ENCODE data around the gene PPIF.

DNA sequence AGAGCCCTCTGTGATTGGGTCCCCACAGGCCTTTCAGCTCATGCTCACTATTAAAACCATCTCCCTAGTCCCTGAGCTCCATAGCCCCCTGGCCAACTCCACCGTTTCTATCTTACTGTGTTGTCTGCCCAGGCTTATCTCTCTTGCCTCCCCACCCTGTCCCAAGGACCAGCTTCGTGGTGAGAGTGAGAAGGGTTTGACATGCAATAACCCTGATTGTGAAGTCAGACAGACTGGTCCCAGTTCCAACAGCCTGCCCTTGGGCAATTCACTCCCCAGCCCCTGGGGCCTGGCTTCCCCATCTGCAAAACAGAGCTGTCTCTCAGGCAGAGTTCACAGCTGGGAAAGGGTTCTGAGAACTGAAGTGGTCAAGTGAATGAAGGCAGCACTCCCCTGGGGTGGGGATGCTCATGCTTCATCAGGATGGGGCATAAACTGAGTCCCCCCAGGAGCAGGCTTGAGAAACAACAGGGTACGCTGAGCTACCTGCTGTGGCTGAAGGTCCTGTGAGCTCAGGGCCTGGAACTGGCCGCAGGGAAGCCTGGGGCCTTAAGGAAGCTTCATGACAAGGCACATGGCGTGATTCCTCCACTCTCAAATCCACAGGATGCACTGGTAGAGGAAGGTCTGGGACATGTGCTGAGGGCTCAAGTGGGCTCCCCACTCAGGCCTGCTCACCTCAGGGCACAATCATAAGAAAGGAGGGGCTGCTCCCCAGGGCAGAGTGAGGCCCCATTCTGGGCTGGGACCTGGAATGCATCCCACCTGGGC lies 1.8 kb upstream of the PPIF start:
- no peak for TF ChIP-seq POLR2A (IDR thresholded peaks at IDR 0.05)
- TF ChIP-seq, protein P1, sequence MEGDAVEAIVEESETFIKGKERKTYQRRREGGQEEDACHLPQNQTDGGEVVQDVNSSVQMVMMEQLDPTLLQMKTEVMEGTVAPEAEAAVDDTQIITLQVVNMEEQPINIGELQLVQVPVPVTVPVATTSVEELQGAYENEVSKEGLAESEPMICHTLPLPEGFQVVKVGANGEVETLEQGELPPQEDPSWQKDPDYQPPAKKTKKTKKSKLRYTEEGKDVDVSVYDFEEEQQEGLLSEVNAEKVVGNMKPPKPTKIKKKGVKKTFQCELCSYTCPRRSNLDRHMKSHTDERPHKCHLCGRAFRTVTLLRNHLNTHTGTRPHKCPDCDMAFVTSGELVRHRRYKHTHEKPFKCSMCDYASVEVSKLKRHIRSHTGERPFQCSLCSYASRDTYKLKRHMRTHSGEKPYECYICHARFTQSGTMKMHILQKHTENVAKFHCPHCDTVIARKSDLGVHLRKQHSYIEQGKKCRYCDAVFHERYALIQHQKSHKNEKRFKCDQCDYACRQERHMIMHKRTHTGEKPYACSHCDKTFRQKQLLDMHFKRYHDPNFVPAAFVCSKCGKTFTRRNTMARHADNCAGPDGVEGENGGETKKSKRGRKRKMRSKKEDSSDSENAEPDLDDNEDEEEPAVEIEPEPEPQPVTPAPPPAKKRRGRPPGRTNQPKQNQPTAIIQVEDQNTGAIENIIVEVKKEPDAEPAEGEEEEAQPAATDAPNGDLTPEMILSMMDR (IDR thresholded peaks at IDR 0.05), result no peak
